Activated B cell treated with CpG ODN at 0.5 μM for 24 hours (primary cell): ENCODE data around the gene LAMA4. TPM values are rescaled to one million over a fixed set of nuclear protein-coding genes. Genes with fewer than 3 reads are reported as not detected.

Experiments
- ATAC-seq: fragments of 200-7000 bp; cut with Tn5 transposase; one replicate; pipeline ENCODE4 v1.10.0; 2021; ENCODE audit warnings: low read depth, mild to moderate bottlenecking, moderate library complexity
- CTCF ChIA-PET: fragments of 350-600 bp; sonication (Branson Sonifier 250); formaldehyde crosslinking; loops from one replicate; lab custom pipeline; 2021; ENCODE audit warnings: antibody characterized with exemption; lab: Charles Lee
- POLR2A ChIA-PET: fragments of 350-600 bp; sonication (Branson Sonifier 250); formaldehyde crosslinking; loops from one replicate; lab custom pipeline; 2021; ENCODE audit warnings: antibody characterized with exemption; lab: Charles Lee
- DNase-seq: peaks from one replicate; pipeline ENCODE4 v3.0.0; 2022
- H3K27ac Mint-ChIP-seq: one replicate; pipeline ENCODE4 v1.8.0; 2020; ENCODE audit warnings: mixed read lengths
- H3K27me3 Mint-ChIP-seq: one replicate; pipeline ENCODE4 v1.8.0; 2021; ENCODE audit warnings: mixed read lengths
- H3K36me3 Mint-ChIP-seq: one replicate; pipeline ENCODE4 v1.8.0; 2021; ENCODE audit warnings: low read depth, mixed read lengths
- H3K4me1 Mint-ChIP-seq: one replicate; pipeline ENCODE4 v1.8.0; 2021; ENCODE audit warnings: mixed read lengths
- H3K4me3 Mint-ChIP-seq: one replicate; pipeline ENCODE4 v1.8.0; 2020; ENCODE audit warnings: mild to moderate bottlenecking, mixed read lengths
- H3K9me3 Mint-ChIP-seq: one replicate; pipeline ENCODE4 v1.8.0; 2020; ENCODE audit warnings: mixed read lengths
- CTCF ChIP-seq: fragments of 200-600 bp; IDR thresholded peaks from one replicate; pipeline ENCODE4 v1.8.0; 2022; ENCODE audit warnings: antibody characterized with exemption, mild to moderate bottlenecking
- intact Hi-C: fragments of 100-400 bp; cut with micrococcal nuclease; formaldehyde crosslinking; loops from one replicate; pipeline ENCODE4 v1.15.1; 2024
- total RNA-seq: library from RNA; stranded (reverse); gene quantifications from 2 replicates; pipeline ENCODE4 v1.2.3, GENCODE V29; 2022

LAMA4 gene
- total RNA-seq, 1 donor from 2014 or later: not detected

GRCh38 chr6:112100561-112100960, 153.8 kb downstream of the LAMA4 start:
- no peak for DNase-seq
- ChIA-PET CTCF (no interaction called here), POLR2A (no interaction called here)
- Mint-ChIP-seq H3K27ac (no peak overlapping the region), H3K4me1 (no peaks in the 10 kb centered on the region), H3K9me3 (peaks cover 7% of the 10 kb centered on the region), H3K4me3 (no peak overlapping the region), H3K27me3 (no peaks in the 10 kb centered on the region), H3K36me3 (peaks cover 2% of the 10 kb centered on the region)
- no peak for ATAC-seq
- no peak for TF ChIP-seq CTCF
- intact Hi-C loops: no loop called here

DNA sequence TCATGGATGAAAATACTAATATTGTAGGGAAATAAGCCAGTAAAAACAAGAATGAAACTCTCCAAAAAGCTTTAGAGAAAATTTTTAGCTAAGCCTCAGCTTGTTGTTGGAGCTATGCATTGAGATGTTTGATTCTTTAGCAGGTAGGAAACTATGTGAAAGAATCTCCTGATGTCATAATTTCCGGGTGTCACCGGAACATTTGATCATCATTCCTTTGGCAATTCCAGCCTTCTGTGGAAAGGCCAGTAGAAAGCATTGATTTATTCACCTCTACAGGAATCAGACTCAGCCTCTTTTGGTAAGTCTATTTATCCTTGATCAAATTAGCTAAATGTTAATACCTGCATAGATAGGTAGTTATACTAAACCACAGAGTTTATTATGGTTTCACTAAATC, 157.5 kb downstream of the LAMA4 start:
- Mint-ChIP-seq H3K4me3 (no peak overlapping the region), H3K36me3 (peaks cover 2% of the 10 kb centered on the region), H3K9me3 (no peaks in the 10 kb centered on the region), H3K4me1 (no peaks in the 10 kb centered on the region), H3K27me3 (no peaks in the 10 kb centered on the region), H3K27ac (no peak overlapping the region)
- intact Hi-C loops: no loop called here
- CTCF ChIA-PET: no interaction called here
- DNase-seq: no peak
- no peak for ATAC-seq
- POLR2A ChIA-PET: no interaction called here
- TF ChIP-seq CTCF: no peak

DNA sequence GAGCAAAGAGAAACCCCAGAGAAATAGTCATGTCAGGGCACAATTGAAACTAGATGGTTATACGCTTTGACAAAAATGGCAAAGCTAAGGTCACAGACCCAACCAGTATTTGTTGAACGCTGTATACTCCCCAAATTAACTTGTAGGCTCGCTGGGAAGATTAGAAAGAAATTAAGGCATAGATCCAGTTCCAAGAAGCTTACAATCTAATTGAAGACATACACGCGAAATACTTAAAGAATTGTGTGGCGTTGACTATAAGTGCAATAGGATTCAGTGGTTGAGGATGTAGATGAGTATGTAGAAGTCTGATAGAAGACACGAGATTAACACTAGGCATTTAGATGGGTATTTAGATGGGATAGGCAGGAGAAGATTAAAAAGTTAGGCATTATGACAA, 166.5 kb downstream of the LAMA4 start:
- no peak for TF ChIP-seq CTCF
- Mint-ChIP-seq H3K4me1 (no peaks in the 10 kb centered on the region), H3K36me3 (peaks cover 12% of the 10 kb centered on the region), H3K9me3 (no peaks in the 10 kb centered on the region), H3K4me3 (no peak overlapping the region), H3K27ac (no peak overlapping the region), H3K27me3 (peaks cover 14% of the 10 kb centered on the region)
- intact Hi-C loops: loop anchor here (1.0 to 10.0 kb wide), 13 partner anchors 45 to 1883 kb away; partner anchors contain the start of genes CDK19, FYN, HDAC2 and MARCKS
- ATAC-seq (no peak), DNase-seq (no peak)
- POLR2A ChIA-PET: interaction anchor here (1.0 to 1.3 kb wide), 2 partner anchors 44 to 829 kb away, joined by 5 to 7 read pairs; a partner anchor contains a TSS
- CTCF ChIA-PET: interaction anchor here (1.1 to 2.1 kb wide), 4 partner anchors 16 to 378 kb away, joined by 4 to 23 read pairs (median 5); no protein-coding TSS in a partner anchor

DNA sequence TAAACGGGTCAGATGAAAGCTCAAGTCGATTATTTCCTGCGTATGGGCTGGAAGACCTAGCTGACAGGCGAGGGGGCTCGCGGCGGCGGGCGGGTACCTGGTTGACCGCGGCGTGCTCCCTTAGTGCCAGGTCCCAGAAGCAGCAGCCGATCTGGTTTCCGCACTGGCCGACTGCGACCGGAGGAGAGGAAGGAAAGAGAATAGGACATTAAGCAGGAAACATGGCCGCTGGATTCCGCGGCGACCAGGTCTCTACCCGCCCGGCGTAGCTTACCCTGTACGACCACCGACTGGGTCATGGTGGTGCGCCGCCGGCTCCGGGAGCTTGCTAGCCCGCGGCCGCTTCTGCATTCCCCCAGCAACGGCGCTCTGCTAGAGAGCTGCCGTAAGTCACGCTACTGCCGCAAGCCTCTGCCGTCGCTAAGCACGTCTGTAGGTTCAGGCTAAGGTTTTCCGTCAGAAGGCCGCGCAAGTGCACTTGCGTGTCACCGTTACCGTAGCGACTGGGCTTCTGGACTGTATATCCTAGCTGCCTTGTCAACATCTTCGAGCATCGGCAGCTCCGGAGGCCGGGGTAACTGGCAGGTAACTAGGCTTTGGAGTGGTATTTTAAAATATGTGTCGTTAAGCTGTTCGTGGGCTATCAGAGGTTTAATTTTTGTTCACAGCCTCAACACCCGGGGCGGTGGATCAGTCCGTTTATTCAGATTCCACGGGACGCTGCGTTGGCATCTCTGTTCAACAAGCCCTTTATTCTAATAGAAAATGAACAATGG, 167.0 kb downstream of the LAMA4 start, which contains the start of the genes FAM229B and TUBE1:
FAM229B (plus strand) TSS at position 456 of the 776 bp plus-strand sequence. CDS start 11,693 bp downstream, outside the sequence.
TUBE1 (minus strand) TSS at position 347 of the 776 bp plus-strand sequence; CDS start at position 299, 48 bp downstream.
- Mint-ChIP-seq H3K27me3 (peaks cover 14% of the 10 kb centered on the region), H3K4me3 (no peak within 1 kb of the TSS), H3K27ac (no peak within 1 kb of the TSS), H3K9me3 (no peaks in the 10 kb centered on the region), H3K36me3 (peaks cover 18% of the 10 kb centered on the region), H3K4me1 (no peaks in the 10 kb centered on the region)
- intact Hi-C loops: loop anchor here (1.0 to 10.0 kb wide), 13 partner anchors 44 to 1883 kb away; partner anchors contain the start of genes CDK19, FYN, HDAC2 and MARCKS
- DNase-seq: peak; percentile 74
- ATAC-seq: peak; percentile 96
- ChIA-PET POLR2A (interaction anchor here (0.9 to 1.4 kb wide), 4 partner anchors 44 to 1884 kb away, joined by 3 to 7 read pairs (median 6); partner anchors contain the start of gene HDAC2), CTCF (interaction anchor here (0.7 to 2.1 kb wide), 6 partner anchors 15 to 377 kb away, joined by 3 to 23 read pairs (median 4); no protein-coding TSS in a partner anchor)
- no peak for TF ChIP-seq CTCF

- Mint-ChIP-seq H3K4me1 (no peaks in the 10 kb centered on the region), H3K27me3 (peaks cover 14% of the 10 kb centered on the region), H3K9me3 (no peaks in the 10 kb centered on the region), H3K27ac (no peak overlapping the region), H3K4me3 (no peak overlapping the region), H3K36me3 (peaks cover 18% of the 10 kb centered on the region)
- TF ChIP-seq CTCF: no peak
- ChIA-PET POLR2A (interaction anchor here (0.9 to 1.4 kb wide), 5 partner anchors 42 to 1884 kb away, joined by 3 to 7 read pairs (median 5); partner anchors contain the start of gene HDAC2), CTCF (interaction anchor here (0.7 to 2.1 kb wide), 6 partner anchors 14 to 377 kb away, joined by 3 to 23 read pairs (median 4); no protein-coding TSS in a partner anchor)
- DNase-seq (no peak), ATAC-seq (peak; percentile 1)
- intact Hi-C loops: loop anchor here (1.0 to 10.0 kb wide), 13 partner anchors 43 to 1884 kb away; partner anchors contain the start of genes CDK19, FYN, HDAC2 and MARCKS
Measured at GRCh38 chr6:112086744-112087135, 167.6 kb downstream of the LAMA4 start.
